Liver (tissue), 3 donors: Measurements from ENCODE around the gene PLA2G4F.

Source experiments
- ATF3 ChIP-seq: IDR thresholded peaks from 2 replicates; pipeline ENCODE4 v1.6.1; 2016; ENCODE audit warnings: antibody characterized with exemption
- CTCF ChIP-seq: fragments of 150-350 bp; IDR thresholded peaks from 2 replicates; pipeline ENCODE4 v1.5.1; 2017; ENCODE audit warnings: improper control_type of control experiment, low read depth, low read length; ENCODE audit not compliant: missing input control
- EGR1 ChIP-seq, 2 donors: IDR thresholded peaks; 2 replicates each; pipeline ENCODE4 v1.6.1; 2016 to 2018; ENCODE audit warnings: antibody characterized with exemption in 2 of 2, low read depth in 2 of 2
- FOXA1 ChIP-seq: IDR thresholded peaks from 2 replicates; pipeline ENCODE4 v1.6.1; 2016; ENCODE audit warnings: antibody characterized with exemption
- GABPA ChIP-seq, 2 donors: IDR thresholded peaks in 1 of 2; conservative IDR thresholded peaks in 1 of 2; 2 replicates each; pipeline ENCODE4 v1.6.1; 2016; ENCODE audit warnings: antibody characterized with exemption in 2 of 2, mild to moderate bottlenecking in 1 of 2, moderate library complexity in 1 of 2
- RAD21 ChIP-seq, 2 donors: IDR thresholded peaks; 2 replicates each; pipeline ENCODE4 v1.6.1; 2016; ENCODE audit warnings: antibody characterized with exemption in 2 of 2, mild to moderate bottlenecking in 2 of 2
- REST ChIP-seq: IDR thresholded peaks from 2 replicates; pipeline ENCODE4 v1.6.1; 2016; ENCODE audit warnings: antibody characterized with exemption, mild to moderate bottlenecking
- SP1 ChIP-seq: IDR thresholded peaks from 2 replicates; pipeline ENCODE4 v1.6.1; 2018; ENCODE audit warnings: antibody characterized with exemption, mild to moderate bottlenecking
- donor health status: healthy.
- donor health status: healthy.

GRCh38 chr15:42151141-42151561 is 5.3 kb downstream of the PLA2G4F start:
- TF ChIP-seq CTCF, result no peak
- TF ChIP-seq REST, result no peak
- no peak for TF ChIP-seq GABPA (IDR thresholded peaks at IDR 0.05 in 1 of 2, conservative IDR thresholded peaks at IDR 0.05 in 1 of 2)
- TF ChIP-seq EGR1 (IDR thresholded peaks at IDR 0.05; ENCODE audit: low read depth in 2 of 2), result no peak
- no peak for TF ChIP-seq RAD21 (IDR thresholded peaks at IDR 0.05)
- no peak for TF ChIP-seq SP1
- TF ChIP-seq FOXA1, result no peak
- no peak for TF ChIP-seq ATF3
